ENCODE results near the gene CPED1.

The CPED1 gene

GRCh38 chr7:121157885-121158590, 169.5 kb downstream of the CPED1 start:
- ChIA-PET POLR2A (interaction anchor here (0.6 kb wide), 1 partner anchor 395 kb away, joined by 3 read pairs; no protein-coding TSS in a partner anchor), CTCF (no interaction called here)
- H3K27me3 ChIP-seq (replicated peaks in 2 of 5; ENCODE audit: control insufficient read depth in 4 of 5, insufficient read depth in 5 of 5, low read length in 4 of 5): peaks cover 0 to 3% (median 0%) of the 10 kb centered on the region in 5 experiments
- H3K36me3 ChIP-seq (ENCODE audit: control insufficient read depth in 4 of 4, insufficient read depth in 4 of 4, low read length in 3 of 4): no peaks in the 10 kb centered on the region
- WGBS (ENCODE audit: insufficient coverage): 100% methylated on average over 2 of the region's 2 CpGs
- no peak overlapping the region for H3K4me3 ChIP-seq (ENCODE audit: control insufficient read depth in 1 of 7, extremely low read depth in 1 of 7, insufficient read depth in 4 of 7, low read depth in 2 of 7, low read length in 6 of 7)
- H3K4me1 ChIP-seq (ENCODE audit: control extremely low read depth in 1 of 4, control insufficient read depth in 4 of 4, insufficient read depth in 4 of 4, low read length in 3 of 4): no peaks in the 10 kb centered on the region
- H3K27ac ChIP-seq (ENCODE audit: insufficient read depth in 1 of 2, low read depth in 1 of 2, low read length in 2 of 2, poor library complexity in 1 of 2, severe bottlenecking in 2 of 2): no peak overlapping the region
- no peaks in the 10 kb centered on the region for H3K9me3 ChIP-seq (ENCODE audit: control extremely low read depth in 1 of 5, control insufficient read depth in 4 of 5, insufficient read depth in 2 of 5, low read depth in 1 of 5, low read length in 4 of 5)
- DNase-seq: no peak

- no peak overlapping the region for H3K4me3 ChIP-seq (ENCODE audit: control insufficient read depth in 1 of 7, extremely low read depth in 1 of 7, insufficient read depth in 4 of 7, low read depth in 2 of 7, low read length in 6 of 7)
- H3K36me3 ChIP-seq (ENCODE audit: control insufficient read depth in 4 of 4, insufficient read depth in 4 of 4, low read length in 3 of 4): no peaks in the 10 kb centered on the region
- H3K9me3 ChIP-seq (ENCODE audit: control extremely low read depth in 1 of 5, control insufficient read depth in 4 of 5, insufficient read depth in 2 of 5, low read depth in 1 of 5, low read length in 4 of 5): no peaks in the 10 kb centered on the region
- no peaks in the 10 kb centered on the region for H3K4me1 ChIP-seq (ENCODE audit: control extremely low read depth in 1 of 4, control insufficient read depth in 4 of 4, insufficient read depth in 4 of 4, low read length in 3 of 4)
- ChIA-PET POLR2A (no interaction called here), CTCF (no interaction called here)
- WGBS (ENCODE audit: insufficient coverage): no CpG with 5 or more reads among the region's 3 CpGs
- peaks cover 0 to 3% (median 0%) of the 10 kb centered on the region in 5 experiments for H3K27me3 ChIP-seq (replicated peaks in 2 of 5; ENCODE audit: control insufficient read depth in 4 of 5, insufficient read depth in 5 of 5, low read length in 4 of 5)
- DNase-seq: no peak
- no peak overlapping the region for H3K27ac ChIP-seq (ENCODE audit: insufficient read depth in 1 of 2, low read depth in 1 of 2, low read length in 2 of 2, poor library complexity in 1 of 2, severe bottlenecking in 2 of 2)
Observed at GRCh38 chr7:121158665-121159064, 170.2 kb downstream of the CPED1 start.

DNA sequence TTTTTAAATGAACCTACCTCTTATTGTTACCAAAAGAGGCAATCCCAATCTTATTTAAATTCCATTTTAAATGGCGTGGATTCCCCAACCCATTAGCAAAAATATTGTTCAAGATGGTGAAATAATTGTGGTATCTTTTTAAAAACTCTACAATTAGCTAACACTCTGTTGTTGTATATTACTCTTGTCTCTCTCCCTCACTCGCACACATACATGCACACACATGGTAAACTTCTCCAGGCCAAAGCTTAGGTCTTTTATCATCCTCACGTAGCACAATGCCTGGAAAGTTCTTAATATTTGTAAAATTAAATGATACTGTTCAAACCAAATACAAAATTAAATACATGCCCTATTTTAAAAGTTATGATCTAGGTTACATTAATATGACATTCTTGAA, 171.0 kb downstream of the CPED1 start:
- WGBS (ENCODE audit: insufficient coverage): 100% methylated on average over 1 of the region's 3 CpGs
- POLR2A ChIA-PET: no interaction called here
- CTCF ChIA-PET: interaction anchor here (0.8 kb wide), 1 partner anchor 29 kb away, joined by 3 read pairs; no protein-coding TSS in a partner anchor

DNA sequence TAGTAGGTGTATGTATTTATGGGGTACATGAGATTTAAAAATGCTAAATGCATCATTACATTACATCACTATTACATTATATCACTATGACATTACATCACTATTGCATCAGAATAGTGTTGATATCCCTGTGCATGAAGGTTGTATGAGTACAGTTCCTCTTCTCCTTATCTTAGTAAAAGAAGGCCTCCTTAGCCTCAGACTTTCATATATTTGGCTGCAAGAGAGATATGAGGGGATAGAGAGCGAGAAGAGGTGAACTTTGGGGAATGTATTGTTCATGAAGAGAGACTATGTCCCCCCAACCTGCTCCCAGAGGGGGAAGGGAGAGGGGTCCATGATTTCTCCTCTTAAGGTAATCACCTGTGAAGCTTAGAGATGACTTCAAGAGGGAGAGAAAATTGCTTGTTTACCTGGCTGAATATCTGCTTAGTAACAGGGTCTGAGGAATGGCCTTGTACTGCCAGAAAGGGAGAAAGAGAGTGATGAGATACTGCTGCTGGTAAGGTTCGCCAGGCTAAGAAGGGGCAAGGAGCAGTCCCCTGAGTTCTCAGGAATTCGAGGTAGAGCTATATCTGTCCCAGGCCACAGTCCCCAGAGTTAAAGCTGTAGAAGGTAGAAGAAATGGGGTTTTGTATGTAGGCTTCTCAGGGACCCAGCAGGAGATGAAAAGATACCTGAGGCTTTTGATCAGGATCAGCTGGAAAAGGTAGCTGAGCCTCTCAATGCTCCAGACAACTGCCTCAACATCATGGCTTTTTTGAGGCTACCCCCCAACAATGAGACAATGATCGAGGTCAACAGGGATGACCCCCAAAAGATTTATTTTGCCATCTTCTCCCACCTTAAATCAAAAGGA, 171.9 kb downstream of the CPED1 start:
- H3K4me1 ChIP-seq (ENCODE audit: control extremely low read depth in 1 of 4, control insufficient read depth in 4 of 4, insufficient read depth in 4 of 4, low read length in 3 of 4): no peaks in the 10 kb centered on the region
- DNase-seq: no peak
- peak overlapping the region in 1 of 2 experiments; percentile 56 for H3K27ac ChIP-seq (ENCODE audit: insufficient read depth in 1 of 2, low read depth in 1 of 2, low read length in 2 of 2, poor library complexity in 1 of 2, severe bottlenecking in 2 of 2)
- 93% methylated on average over 3 of the region's 4 CpGs for WGBS (ENCODE audit: insufficient coverage)
- POLR2A ChIA-PET: no interaction called here
- H3K9me3 ChIP-seq (ENCODE audit: control extremely low read depth in 1 of 5, control insufficient read depth in 4 of 5, insufficient read depth in 2 of 5, low read depth in 1 of 5, low read length in 4 of 5): no peaks in the 10 kb centered on the region
- H3K36me3 ChIP-seq (ENCODE audit: control insufficient read depth in 4 of 4, insufficient read depth in 4 of 4, low read length in 3 of 4): no peaks in the 10 kb centered on the region
- no peak overlapping the region for H3K4me3 ChIP-seq (ENCODE audit: control insufficient read depth in 1 of 7, extremely low read depth in 1 of 7, insufficient read depth in 4 of 7, low read depth in 2 of 7, low read length in 6 of 7)
- peaks cover 0 to 3% (median 0%) of the 10 kb centered on the region in 5 experiments for H3K27me3 ChIP-seq (replicated peaks in 2 of 5; ENCODE audit: control insufficient read depth in 4 of 5, insufficient read depth in 5 of 5, low read length in 4 of 5)
- CTCF ChIA-PET: interaction anchor here (0.6 to 1.6 kb wide), 3 partner anchors 30 to 509 kb away, joined by 3 to 5 read pairs (median 3); no protein-coding TSS in a partner anchor

More for the DNA sequence above, 171.0 kb downstream of the CPED1 start:
- Histone ChIP-seq H3K4me1 (ENCODE audit: control extremely low read depth in 1 of 4, control insufficient read depth in 4 of 4, insufficient read depth in 4 of 4, low read length in 3 of 4) (no peaks in the 10 kb centered on the region), H3K9me3 (ENCODE audit: control extremely low read depth in 1 of 5, control insufficient read depth in 4 of 5, insufficient read depth in 2 of 5, low read depth in 1 of 5, low read length in 4 of 5) (no peaks in the 10 kb centered on the region), H3K27ac (ENCODE audit: insufficient read depth in 1 of 2, low read depth in 1 of 2, low read length in 2 of 2, poor library complexity in 1 of 2, severe bottlenecking in 2 of 2) (no peak overlapping the region), H3K36me3 (ENCODE audit: control insufficient read depth in 4 of 4, insufficient read depth in 4 of 4, low read length in 3 of 4) (no peaks in the 10 kb centered on the region), H3K4me3 (ENCODE audit: control insufficient read depth in 1 of 7, extremely low read depth in 1 of 7, insufficient read depth in 4 of 7, low read depth in 2 of 7, low read length in 6 of 7) (no peak overlapping the region), H3K27me3 (replicated peaks in 2 of 5; ENCODE audit: control insufficient read depth in 4 of 5, insufficient read depth in 5 of 5, low read length in 4 of 5) (peaks cover 0 to 3% (median 0%) of the 10 kb centered on the region in 5 experiments)
- DNase-seq: no peak

DNA sequence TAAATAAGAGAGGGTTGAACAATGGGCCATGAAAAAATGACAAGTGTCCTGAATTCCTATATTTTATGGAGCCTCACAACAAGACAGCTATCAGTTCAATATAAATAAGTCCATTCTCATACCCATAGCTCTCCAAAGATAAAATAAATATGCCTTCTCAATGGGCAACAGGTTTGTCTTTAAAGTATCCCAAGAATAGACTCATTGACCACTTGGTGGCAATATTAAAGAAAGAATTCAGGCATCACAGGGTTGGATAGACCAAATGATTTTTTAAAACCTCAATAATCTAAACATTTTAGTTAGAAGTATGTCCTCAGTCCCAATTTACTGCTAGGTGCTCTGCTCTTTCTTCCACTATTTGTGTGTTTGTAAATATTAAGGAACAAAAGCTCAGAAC, 175.2 kb downstream of the CPED1 start:
- no peak overlapping the region for H3K27ac ChIP-seq (ENCODE audit: insufficient read depth in 1 of 2, low read depth in 1 of 2, low read length in 2 of 2, poor library complexity in 1 of 2, severe bottlenecking in 2 of 2)
- no peak overlapping the region for H3K4me3 ChIP-seq (ENCODE audit: control insufficient read depth in 1 of 7, extremely low read depth in 1 of 7, insufficient read depth in 4 of 7, low read depth in 2 of 7, low read length in 6 of 7)
- no peaks in the 10 kb centered on the region for H3K4me1 ChIP-seq (ENCODE audit: control extremely low read depth in 1 of 4, control insufficient read depth in 4 of 4, insufficient read depth in 4 of 4, low read length in 3 of 4)
- H3K9me3 ChIP-seq (ENCODE audit: control extremely low read depth in 1 of 5, control insufficient read depth in 4 of 5, insufficient read depth in 2 of 5, low read depth in 1 of 5, low read length in 4 of 5): no peaks in the 10 kb centered on the region
- ChIA-PET CTCF (no interaction called here), POLR2A (no interaction called here)
- DNase-seq: no peak
- H3K27me3 ChIP-seq (replicated peaks in 2 of 5; ENCODE audit: control insufficient read depth in 4 of 5, insufficient read depth in 5 of 5, low read length in 4 of 5): peaks cover 0 to 3% (median 0%) of the 10 kb centered on the region in 5 experiments
- peaks cover 0 to 3% (median 0%) of the 10 kb centered on the region in 4 experiments for H3K36me3 ChIP-seq (ENCODE audit: control insufficient read depth in 4 of 4, insufficient read depth in 4 of 4, low read length in 3 of 4)

GRCh38 chr7:121164247-121164646, 175.7 kb downstream of the CPED1 start:
- H3K27ac ChIP-seq (ENCODE audit: insufficient read depth in 1 of 2, low read depth in 1 of 2, low read length in 2 of 2, poor library complexity in 1 of 2, severe bottlenecking in 2 of 2): no peak overlapping the region
- no peak for DNase-seq
- ChIA-PET CTCF (no interaction called here), POLR2A (no interaction called here)
- H3K4me1 ChIP-seq (ENCODE audit: control extremely low read depth in 1 of 4, control insufficient read depth in 4 of 4, insufficient read depth in 4 of 4, low read length in 3 of 4): no peaks in the 10 kb centered on the region
- no peaks in the 10 kb centered on the region for H3K9me3 ChIP-seq (ENCODE audit: control extremely low read depth in 1 of 5, control insufficient read depth in 4 of 5, insufficient read depth in 2 of 5, low read depth in 1 of 5, low read length in 4 of 5)
- H3K27me3 ChIP-seq (replicated peaks in 2 of 5; ENCODE audit: control insufficient read depth in 4 of 5, insufficient read depth in 5 of 5, low read length in 4 of 5): peaks cover 0 to 3% (median 0%) of the 10 kb centered on the region in 5 experiments
- peaks cover 0 to 3% (median 0%) of the 10 kb centered on the region in 4 experiments for H3K36me3 ChIP-seq (ENCODE audit: control insufficient read depth in 4 of 4, insufficient read depth in 4 of 4, low read length in 3 of 4)
- H3K4me3 ChIP-seq (ENCODE audit: control insufficient read depth in 1 of 7, extremely low read depth in 1 of 7, insufficient read depth in 4 of 7, low read depth in 2 of 7, low read length in 6 of 7): no peak overlapping the region
- WGBS (ENCODE audit: insufficient coverage): 100% methylated on average over 3 of the region's 3 CpGs

DNA sequence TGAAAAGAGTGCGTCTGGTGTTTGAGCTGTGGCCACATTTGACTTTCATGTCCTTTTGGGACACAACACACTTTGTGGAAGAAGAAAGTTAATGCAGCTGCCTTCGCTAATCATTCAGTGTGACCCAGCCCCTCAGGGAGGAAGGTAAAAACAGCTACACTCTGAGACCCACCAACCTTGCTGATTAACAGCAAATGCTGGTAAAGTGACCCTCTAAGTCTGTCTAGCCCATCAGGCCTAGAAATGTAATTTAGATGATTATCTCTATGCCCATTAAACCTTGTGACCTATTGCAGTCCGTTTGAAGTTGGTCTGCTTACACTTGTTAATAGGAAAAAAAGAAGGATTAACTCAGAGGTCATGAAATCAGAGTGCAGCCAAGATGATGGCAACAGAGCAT, 178.4 kb downstream of the CPED1 start:
- ChIA-PET POLR2A (interaction anchor here (0.6 kb wide), 1 partner anchor 187 kb away, joined by 3 read pairs; no protein-coding TSS in a partner anchor), CTCF (no interaction called here)
- Histone ChIP-seq H3K27me3 (replicated peaks in 2 of 5; ENCODE audit: control insufficient read depth in 4 of 5, insufficient read depth in 5 of 5, low read length in 4 of 5) (no peaks in the 10 kb centered on the region), H3K9me3 (ENCODE audit: control extremely low read depth in 1 of 5, control insufficient read depth in 4 of 5, insufficient read depth in 2 of 5, low read depth in 1 of 5, low read length in 4 of 5) (no peaks in the 10 kb centered on the region), H3K36me3 (ENCODE audit: control insufficient read depth in 4 of 4, insufficient read depth in 4 of 4, low read length in 3 of 4) (peaks cover 0 to 3% (median 0%) of the 10 kb centered on the region in 4 experiments), H3K27ac (ENCODE audit: insufficient read depth in 1 of 2, low read depth in 1 of 2, low read length in 2 of 2, poor library complexity in 1 of 2, severe bottlenecking in 2 of 2) (no peak overlapping the region), H3K4me1 (ENCODE audit: control extremely low read depth in 1 of 4, control insufficient read depth in 4 of 4, insufficient read depth in 4 of 4, low read length in 3 of 4) (no peaks in the 10 kb centered on the region), H3K4me3 (ENCODE audit: control insufficient read depth in 1 of 7, extremely low read depth in 1 of 7, insufficient read depth in 4 of 7, low read depth in 2 of 7, low read length in 6 of 7) (no peak overlapping the region)
- WGBS (ENCODE audit: insufficient coverage): 100% methylated on average over 3 of the region's 3 CpGs
- no peak for DNase-seq
